ENCODE measurements around the gene KCNC1.

GRCh38 chr11:17763703-17764102 lies 29.1 kb downstream of the KCNC1 start:
- TF ChIP-seq EP300 (IDR thresholded peaks at IDR 0.05) (no peak), POLR2AphosphoS5 (IDR thresholded peaks at IDR 0.05) (no peak), CTCF (IDR thresholded peaks at IDR 0.05) (no peak)
